ENCODE measurements around the gene CBFA2T3.

The CBFA2T3 gene

DNA sequence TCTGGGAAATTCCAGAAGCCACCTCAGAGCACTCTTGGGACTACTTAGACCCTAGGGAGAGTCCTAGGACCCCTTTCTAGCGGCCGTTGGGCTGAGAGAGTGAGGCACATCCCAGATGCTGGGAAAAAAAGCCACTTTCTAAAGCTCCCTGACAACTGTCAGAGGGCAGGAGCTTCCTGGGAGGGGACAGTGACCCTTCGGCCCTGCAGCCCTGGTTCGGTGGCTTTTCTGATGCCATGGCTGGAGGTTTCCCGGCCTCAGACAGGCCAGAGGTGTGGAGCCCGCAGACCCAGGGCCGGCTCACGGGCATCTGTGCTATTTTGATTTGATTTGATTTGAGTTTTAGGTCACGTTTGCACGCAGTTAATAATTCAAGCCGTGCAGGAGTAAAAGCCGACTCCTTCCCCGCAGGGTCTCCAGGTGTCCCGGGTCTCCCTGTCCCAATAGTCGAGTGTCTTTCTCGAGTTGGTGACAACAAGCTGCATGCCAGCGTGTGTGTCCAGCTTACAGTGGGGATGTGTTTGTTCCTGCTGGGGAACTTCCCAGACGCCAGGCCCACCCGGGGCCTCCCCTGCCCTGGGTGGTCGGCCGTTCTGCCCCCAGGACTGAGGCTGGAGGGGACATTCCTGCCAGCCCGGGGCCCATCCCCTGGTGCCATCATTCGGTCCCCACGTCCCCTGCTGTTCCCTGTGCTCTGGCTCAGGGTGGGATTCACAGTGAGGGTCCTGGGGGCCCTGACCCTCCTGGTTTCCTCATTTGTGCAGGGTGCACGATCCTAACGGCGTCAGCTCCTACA, 1.0 kb upstream of the CBFA2T3 start:
- no peak for DNase-seq

DNA sequence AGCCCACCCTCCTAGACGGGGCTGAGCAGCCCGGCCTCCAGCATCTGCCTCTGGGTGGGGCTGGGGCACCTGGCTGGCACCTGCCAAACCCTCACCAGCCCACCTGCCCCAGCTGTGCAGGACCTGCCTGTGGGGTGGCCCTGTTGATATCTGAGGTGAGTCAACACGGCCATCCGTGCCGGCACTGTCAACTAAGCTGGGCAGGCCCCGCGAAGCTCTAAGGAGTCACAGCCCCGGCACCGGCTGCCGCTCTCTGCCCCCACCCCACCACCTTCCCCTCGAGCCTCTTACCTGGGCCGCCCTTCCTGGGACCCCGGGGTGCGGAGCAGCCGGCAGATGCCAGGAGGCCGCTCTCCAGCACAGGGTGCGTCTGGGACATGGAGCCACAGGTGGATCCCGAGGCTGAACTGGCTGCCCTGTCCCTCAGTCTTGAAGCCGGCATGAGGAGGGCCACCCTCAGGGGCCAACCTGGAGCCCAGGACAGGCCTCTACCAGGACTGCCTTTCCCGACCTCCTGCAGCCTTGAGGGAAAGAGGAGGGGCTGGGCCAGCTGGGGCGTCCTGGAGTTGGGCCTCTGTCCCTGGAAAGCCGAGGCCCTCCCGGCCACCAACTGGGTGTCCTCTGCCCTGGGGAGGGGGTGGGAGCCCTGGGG, 515 bp downstream of the CBFA2T3 start:
- no peak for DNase-seq

DNA sequence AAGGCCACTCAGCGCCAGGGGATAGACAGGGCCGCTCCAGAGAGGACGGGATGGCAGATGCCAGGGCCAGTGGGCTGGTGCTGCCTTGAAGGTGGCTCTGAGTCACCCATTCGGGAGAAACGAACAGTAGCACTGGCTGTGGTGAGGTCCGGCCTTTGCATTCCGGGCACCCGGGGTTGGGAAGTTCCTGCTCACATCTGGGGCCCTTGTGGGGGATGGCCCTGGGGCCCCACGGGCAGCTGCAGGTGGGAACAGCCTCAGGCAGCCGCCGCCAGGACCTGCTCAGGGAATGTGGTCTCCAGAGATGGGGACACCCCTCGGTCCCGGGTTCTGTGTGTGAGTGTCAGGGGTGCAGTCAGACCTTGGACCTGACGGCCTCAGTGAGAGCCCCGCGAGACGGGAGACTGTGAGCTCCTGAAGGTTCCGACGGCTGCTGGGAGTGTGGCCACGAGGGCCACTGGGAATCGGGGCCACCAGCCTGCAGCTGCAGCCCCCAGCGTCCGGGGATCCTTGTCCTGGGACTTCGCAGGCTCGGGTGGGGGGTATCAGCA, 1.4 kb downstream of the CBFA2T3 start:
- no peak for DNase-seq

DNA sequence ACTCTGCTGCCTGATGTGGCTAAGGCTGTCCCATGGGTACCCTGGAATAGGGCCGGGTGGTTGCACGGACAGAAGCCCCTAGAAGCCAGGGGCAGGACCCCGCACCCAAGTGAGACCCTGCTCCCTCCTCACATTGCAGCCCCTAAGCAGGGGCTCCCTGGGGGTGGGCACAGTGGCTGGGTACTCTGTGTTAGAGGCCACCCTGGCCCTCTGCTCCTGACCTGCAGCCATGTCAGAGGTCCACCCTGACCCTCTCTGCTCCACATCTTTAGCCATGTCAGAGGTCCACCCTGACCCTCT, 2.1 kb downstream of the CBFA2T3 start:
- DNase-seq: no peak

DNA sequence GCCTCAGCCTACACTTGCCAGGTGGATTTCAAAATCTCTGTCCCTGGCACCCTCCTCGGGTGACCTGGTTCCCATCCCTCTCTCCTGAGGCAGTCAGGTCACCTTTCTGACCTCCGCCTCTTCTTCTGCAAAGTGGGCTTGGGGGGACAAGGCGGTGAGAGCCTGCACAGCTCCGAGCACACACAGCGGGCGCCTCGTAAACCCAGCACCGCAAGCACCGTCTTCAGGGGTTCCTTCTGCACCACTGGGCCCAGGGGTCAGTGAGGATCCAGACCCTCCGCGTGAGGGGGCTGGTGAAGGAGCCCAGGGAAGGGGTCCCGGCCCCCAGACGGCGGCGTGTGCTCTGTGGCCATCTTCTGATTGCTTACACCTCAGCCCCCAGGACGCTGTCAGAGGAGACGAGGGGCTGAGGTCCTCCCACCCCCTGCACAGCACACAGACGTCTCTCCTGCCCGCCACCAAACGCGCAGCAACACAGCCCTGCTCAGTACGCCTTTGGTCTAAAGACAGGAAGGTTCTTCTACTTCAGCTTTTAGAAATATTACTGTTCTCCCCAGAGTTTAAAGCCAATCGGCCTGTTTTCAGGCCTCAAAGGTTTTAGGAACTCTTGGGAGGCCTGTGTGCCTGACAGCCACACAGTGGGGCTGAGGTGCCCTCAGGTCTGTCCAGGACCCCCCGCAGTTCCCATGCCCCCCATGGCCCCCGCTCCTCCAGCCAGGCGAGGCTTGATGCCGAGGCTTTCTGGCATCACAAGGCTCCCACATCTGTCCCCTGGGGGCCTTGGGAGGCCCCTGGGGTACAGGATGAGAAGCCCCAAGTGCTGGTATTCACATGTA, 2.7 kb downstream of the CBFA2T3 start:
- no peak for DNase-seq

DNA sequence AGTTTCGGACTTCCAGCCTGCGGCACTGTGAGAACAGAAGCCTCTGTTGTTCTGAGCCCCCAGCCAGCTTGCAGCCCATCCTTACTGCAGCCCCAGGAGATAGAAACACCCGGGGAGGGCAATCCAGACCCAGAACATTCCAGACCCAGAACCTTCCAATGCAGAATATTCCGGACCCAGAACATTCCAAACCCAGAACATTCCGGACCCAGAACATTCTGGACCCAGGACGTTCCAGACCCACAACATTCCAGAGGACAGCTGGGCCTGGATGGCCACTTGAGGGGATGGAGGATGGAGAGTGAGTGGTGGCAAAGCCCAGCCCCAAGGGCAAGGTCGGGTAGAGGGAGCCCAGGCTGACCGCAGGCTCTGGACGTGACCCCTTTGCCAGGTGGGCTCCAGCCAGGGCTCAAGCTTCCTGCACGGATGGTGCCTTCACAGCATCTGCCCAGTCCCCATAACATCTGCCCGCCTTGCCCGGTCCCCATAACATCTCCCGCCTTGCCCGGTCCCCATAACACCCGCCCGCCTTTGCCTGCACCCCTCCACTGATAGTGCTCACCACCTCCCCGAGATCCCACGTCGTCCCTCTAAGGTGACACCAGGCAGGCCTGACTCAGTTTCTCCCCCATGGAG, 3.5 kb downstream of the CBFA2T3 start:
- no peak for DNase-seq

DNA sequence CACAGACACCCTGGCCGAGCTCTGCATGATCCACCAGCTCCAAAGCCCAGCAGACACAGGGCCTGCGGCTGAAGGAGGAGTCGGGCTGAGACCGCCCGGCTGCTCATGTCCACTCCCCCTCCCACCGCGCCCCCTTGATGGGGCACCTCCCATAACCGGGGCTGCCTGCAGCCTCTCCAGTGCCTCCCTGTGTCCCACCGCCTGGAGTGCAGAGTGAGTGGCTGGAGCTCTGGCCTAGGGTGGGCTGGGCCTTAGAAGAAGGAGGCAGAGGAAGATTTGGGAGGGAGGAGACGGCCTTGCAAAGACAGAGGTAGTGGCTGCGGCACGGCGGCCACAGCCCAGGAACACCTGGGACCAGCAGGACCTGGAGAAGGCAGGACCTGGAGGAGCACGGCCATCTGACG, 4.0 kb downstream of the CBFA2T3 start:
- no peak for DNase-seq

DNA sequence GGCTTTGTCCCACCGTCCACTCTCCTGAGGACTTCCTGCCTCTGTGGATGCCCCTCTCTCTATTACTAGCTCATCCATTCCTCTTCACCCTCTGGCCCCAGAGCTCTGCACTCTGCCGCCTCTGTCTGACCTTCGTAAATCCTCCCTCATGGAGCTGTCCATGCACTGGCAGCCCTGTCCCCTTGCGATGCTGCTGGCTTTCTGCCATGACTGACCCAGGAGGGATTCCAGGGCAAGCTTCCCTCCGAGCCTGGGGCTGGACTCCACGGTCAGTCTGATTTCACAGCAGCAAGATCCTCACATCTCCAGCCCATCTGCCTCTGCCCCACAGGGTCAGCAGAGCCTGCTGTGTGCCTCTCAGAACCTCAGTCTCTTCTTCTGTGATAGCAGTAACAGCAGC, 4.7 kb downstream of the CBFA2T3 start:
- no peak for DNase-seq

DNA sequence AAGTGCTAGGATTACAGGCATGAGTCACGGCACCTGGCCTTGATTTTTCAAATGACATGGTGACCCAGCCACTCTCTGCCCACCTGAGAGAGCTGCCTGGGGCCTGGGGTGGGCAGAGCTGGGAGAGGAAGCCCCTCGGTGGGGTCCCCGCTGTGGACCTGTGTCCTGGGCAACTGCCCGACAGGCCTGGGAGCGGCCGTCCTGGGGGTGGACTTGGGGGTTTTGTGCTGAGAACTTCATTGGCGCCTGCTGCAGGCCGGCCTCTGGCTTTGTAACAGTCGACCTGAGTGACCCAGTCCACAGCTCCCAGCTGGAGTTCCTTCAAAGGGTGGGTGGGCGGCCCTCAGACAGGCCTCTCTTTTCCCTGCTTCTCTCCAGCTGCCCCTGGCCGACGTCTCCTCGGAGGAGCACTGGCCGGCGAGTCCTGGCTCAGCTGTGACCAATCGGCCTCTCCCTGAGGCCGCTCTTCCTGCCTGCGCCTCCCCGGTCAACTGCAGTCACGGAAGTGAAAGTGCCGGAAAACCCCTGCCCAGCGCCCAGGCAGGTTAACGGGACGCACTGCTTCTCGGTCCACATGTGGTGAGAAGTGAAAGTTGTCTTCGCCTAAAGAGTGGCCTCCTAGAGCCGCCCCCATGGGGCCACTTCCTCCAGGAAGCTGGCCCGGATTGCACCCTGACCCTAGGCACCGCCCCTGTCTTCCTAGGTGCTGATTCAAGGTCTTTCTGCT, 5.5 kb downstream of the CBFA2T3 start:
- DNase-seq: peak in 6 of 56 donors; percentile 6 to 25 (median 16)

DNA sequence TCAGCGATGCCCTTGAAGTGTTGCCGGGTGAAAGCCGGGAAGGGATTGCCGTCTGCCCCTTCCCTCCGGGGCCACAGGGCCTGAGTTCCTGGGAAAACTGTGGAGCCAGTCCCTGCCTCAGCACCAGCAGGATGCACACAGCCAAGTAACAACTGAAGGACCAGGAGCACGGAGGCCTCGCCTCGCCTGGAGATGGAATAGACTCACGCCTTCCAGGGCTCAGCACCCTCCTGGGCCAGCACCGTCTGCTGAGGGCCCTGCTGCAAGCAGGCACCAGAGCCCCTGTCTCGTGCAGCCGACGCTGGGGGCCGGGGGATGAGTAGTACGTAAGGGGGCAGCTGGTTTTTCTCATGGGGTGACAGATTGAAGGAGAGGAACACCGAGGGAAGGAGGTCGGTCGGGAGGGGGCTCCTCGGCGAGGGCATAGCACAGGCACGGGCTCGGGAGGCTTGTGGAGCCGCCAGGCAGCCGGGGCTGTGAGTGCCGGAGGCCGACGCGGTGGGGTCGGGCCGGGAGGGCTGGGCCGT, 6.4 kb downstream of the CBFA2T3 start:
- DNase-seq: no peak

DNA sequence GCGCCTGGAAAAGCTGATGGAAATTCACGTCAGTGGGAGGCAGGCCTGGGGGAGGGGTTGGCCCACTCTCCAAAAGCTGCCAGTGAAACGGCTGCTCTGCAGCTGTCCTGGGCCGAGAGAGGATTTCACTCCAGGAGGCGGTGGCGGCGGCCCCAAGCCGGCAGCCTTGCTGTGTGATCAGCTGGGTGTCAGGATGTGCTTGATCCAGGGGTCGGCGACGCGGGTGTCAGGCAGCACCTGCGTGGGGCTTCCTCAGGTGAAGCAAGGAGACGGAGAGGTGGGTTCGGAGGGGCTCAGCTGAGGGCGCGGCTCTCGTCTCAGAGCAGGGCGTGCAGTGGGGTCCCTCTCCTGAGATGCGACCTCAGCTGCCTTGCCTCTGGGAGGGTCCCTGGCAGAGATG, 7.0 kb downstream of the CBFA2T3 start:
- DNase-seq: no peak

DNA sequence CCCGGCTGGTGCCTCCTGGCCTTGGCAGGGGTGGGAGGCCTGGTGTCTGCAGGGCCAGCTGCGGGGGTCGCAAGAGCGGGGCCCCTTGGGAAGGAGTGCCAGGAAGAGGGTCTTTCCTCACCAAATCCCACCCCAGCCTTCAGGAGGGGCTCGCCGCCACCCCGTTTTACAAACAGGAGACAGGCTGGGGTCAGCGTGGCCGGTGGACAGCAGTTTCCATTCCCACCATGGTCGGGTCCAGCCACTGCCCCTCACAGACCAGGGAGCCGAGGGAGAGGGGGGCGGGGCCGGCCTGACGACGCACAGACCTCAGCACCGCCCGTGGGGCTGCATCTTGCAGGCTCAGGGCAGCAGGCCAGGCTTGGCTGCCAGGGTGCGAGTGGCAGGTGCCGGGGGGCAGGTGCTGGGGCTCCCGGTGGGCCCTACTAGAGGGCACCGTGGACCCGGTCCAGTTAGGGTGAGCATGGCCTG, 7.6 kb downstream of the CBFA2T3 start:
- no peak for DNase-seq

DNA sequence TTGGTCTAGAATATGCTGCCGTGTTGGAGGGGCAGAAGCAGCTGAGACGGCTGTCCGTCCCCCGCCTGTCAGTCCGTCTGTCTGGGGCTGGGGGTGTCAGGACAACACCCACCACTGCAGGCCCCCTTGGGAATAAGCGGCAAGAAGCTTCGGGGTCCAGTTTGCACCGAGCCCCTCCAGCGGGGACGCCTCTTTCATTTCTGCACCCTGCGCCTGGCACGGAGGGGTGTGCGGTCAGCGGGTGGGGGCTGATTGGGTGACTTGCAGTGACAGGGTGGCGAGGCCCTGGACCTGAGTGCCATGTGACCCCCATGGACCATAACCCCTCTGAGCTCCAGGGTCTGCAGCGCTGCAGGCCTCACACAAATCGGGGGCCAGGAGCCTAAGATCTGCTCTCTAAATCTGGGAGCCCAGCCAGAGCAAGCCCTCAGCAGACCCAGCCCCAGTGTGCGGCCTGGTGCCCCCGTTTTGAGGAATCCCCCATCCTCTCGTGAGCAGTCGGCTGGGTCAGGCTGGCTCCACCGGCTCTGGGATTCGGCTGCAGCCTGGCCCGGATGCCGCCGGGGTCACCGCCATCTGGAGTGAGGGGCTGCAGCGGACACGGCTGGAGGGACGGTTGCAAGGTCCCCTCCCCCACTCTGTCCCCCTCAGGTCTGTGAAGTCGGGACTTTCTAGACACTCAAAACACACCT, 8.3 kb downstream of the CBFA2T3 start:
- DNase-seq: no peak

DNA sequence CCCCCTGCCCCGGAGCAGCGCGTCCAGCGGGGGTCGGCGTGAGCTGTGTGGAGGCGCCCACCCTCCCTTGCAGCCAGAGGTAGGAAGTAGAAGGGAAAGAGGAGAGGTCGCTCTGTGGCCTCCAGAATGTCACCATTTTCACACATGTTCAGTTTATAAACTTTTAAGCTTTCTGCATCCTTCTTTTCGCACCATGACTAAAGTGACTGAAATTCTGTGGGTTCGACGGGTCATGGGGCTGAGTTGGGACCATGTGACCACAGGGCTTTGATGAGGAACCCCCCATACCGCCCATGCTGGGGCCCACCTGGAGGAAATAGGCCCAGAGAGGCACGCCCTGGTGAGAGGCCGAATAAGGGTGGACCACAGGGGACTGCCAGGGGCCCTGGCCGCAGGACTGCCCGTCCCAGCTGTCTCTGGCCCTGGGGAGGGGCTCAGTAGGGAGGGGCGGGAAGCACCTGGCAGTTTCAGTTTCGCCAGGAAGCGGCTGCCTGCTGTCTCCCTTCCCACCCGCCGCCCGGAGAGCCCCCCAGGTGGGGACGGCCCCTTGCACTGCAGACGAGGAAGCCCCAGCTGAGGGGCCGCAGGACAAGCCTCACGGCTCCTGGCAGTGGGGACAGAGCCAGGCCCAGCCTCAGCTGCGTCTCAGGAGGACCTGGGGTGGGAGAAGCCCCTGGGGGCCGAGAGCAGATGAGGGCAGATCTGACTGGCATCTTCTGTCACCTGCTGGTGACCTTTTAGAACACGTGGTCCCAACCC, 9.0 kb downstream of the CBFA2T3 start:
- no peak for DNase-seq

DNA sequence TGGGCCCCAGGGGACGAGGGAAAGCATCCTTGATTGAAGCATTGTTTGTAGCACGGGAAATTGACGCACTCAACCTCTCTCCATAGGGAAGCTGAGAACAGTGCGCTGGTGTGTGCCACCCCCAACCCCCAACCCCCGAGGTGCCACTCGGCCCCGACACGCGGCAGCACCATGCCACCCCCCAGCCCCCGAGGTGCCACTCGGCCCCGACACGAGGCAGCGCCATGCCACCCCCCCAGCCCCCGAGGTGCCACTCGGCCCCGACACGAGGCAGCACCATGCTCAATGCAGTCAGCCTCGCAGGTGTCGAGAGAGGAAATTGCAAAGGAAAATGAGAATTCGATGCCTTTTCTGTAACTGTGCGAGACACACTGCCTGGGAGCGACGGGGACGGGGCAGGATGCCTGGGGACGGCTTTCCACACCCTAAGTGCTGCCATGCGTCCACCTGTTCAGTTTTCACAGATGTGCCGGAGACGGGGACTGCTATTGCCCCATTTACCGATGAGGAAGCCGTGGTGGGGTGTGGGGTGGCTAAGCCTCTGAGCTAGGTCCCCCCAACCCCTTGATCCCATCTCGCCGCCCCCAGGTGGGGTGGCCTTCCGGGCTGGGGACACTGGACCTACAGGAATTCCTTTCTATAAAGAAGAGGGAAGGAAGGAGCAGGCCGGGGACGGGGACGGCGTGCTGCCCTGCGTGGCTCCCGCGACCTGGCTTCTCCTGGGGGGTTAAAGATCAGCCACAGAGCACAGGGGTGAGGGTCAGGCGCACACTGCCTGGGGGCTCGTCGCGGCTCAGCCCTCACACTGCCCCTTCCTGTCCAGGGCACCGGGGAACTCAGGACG, 9.8 kb downstream of the CBFA2T3 start:
- no peak for DNase-seq

DNA sequence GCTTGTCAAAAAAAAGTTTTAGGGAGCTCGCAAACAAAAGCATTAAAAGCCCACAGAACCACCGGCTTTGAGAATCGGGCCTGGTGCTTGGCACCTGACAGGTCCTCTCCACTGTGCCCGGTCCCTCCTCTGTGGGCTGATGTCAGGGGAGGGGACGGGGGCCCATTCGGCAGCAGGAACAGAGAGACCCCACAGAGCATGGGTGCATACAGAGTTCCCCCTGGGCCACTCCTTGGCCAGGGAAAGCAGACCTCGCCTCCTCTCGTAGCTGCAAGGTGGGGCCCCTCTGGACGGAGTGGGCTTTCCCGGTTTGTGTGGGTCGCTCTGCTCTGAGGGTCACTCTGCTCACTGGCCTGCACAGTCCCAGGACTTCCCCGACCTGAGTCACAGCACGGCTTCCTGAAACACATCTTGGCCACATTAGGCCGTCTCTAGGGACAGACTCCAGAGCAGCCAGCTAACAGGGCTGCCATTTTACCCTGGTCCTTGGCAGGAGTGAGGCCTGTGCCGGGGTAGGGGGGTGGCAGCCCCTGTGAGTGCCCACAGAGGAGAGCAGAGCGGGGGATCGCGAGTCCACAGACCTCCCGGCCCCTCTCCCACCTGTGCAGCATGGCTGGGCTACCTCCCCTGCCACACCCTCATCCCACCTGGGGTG, 11.1 kb downstream of the CBFA2T3 start:
- DNase-seq: no peak

DNA sequence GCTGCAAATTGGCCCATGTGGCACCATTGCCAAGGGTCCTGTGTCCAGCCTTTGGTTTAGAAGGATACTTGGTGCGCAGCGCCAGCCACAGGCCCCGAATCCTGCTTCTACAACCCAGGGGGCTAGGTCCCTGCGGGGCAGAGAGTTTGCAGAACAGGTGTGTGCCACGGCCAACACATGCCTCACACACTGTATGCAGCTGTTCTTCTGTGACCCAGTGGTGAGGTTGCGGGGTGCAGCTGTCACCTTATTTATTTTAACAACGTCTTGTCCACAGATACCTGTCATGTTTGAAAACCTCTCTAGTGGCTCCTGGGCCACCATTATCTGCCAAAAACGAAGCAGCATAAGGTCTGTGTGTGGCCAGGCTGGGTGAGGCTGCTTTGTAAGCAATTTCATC, 11.6 kb downstream of the CBFA2T3 start:
- no peak for DNase-seq

DNA sequence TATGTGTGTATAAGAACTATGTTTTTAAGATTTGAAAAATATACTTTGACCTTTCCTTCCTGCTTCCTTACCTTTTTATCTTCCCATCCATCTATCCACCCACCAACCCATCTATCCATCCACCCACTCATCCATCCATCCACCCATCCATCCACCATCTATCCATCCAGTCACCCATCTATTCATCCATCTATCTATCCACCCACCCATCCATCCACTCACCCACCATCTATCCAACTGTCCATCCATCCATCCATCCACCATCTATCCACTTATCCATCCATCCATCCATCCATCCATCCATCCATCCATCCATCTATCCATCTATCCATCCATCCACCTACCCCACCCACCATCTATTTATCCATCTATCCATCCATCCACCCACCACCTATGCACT, 12.4 kb downstream of the CBFA2T3 start:
- no peak for DNase-seq

Measured in amygdala (tissue), 56 donors.